H9 (cell line): ENCODE measurements around the gene BBOF1. TPM values are rescaled to one million over a fixed set of nuclear protein-coding genes. Genes with fewer than 3 reads are reported as not detected.

ENCODE experiments used
- DNase-seq: peaks from one replicate; pipeline ENCODE4 v3.0.0-alpha.2; 2017
- H2AFZ ChIP-seq: one replicate; pipeline ENCODE4 v1.6.1; 2013; ENCODE audit warnings: mild to moderate bottlenecking, low read length, control low read depth, moderate library complexity
- H2AK5ac ChIP-seq: 2 replicates; pipeline ENCODE4 v1.6.1; 2013; ENCODE audit warnings: low read length, control low read depth, mixed read lengths; ENCODE audit not compliant: insufficient read length
- H2BK120ac ChIP-seq: one replicate; pipeline ENCODE4 v1.6.1; 2013; ENCODE audit warnings: low read depth, mild to moderate bottlenecking, low read length, control low read depth, inconsistent platforms; ENCODE audit not compliant: poor library complexity, severe bottlenecking
- H2BK12ac ChIP-seq: 2 replicates; pipeline ENCODE4 v1.6.1; 2013; ENCODE audit warnings: low read length, control low read depth, mixed read lengths, low read depth; ENCODE audit not compliant: insufficient read length
- H2BK15ac ChIP-seq: 2 replicates; pipeline ENCODE4 v1.6.1; 2013; ENCODE audit warnings: low read depth, low read length, control low read depth
- H2BK20ac ChIP-seq: one replicate; pipeline ENCODE4 v1.6.1; 2013; ENCODE audit warnings: low read depth, mild to moderate bottlenecking, low read length, control low read depth, inconsistent platforms; ENCODE audit not compliant: poor library complexity, severe bottlenecking
- H2BK5ac ChIP-seq: 2 replicates; pipeline ENCODE4 v1.6.1; 2013; ENCODE audit warnings: low read length, control low read depth, mixed read lengths; ENCODE audit not compliant: insufficient read length
- H3K14ac ChIP-seq: 2 replicates; pipeline ENCODE4 v1.6.1; 2013; ENCODE audit warnings: low read length, control low read depth; ENCODE audit not compliant: insufficient read depth
- H3K18ac ChIP-seq: 2 replicates; pipeline ENCODE4 v1.6.1; 2013; ENCODE audit warnings: low read depth, mild to moderate bottlenecking, mixed read lengths, low read length, control low read depth; ENCODE audit not compliant: insufficient read length
- H3K23ac ChIP-seq: 2 replicates; pipeline ENCODE4 v1.6.1; 2013; ENCODE audit warnings: low read length, control low read depth, mixed read lengths, low read depth; ENCODE audit not compliant: insufficient read length
- H3K23me2 ChIP-seq: 2 replicates; pipeline ENCODE4 v1.6.1; 2013; ENCODE audit warnings: low read depth, mild to moderate bottlenecking, mixed read lengths, low read length, control low read depth; ENCODE audit not compliant: insufficient read length, poor library complexity, severe bottlenecking
- H3K27ac ChIP-seq: 2 replicates; pipeline ENCODE4 v1.5.1; 2013; ENCODE audit warnings: low read length, control low read depth, mixed read lengths, low read depth; ENCODE audit not compliant: insufficient read length
- H3K27me3 ChIP-seq: 2 replicates; pipeline ENCODE4 v1.6.1; 2013; ENCODE audit warnings: low read length, control low read depth, inconsistent platforms; ENCODE audit not compliant: insufficient read depth
- H3K4ac ChIP-seq: 2 replicates; pipeline ENCODE4 v1.6.1; 2013; ENCODE audit warnings: low read depth, mild to moderate bottlenecking, control low read depth, inconsistent platforms, low read length, moderate library complexity
- H3K4me1 ChIP-seq: 2 replicates; pipeline ENCODE4 v1.6.1; 2013; ENCODE audit warnings: low read length, control low read depth, inconsistent platforms; ENCODE audit not compliant: insufficient read depth
- H3K4me2 ChIP-seq: 2 replicates; pipeline ENCODE4 v1.6.1; 2013; ENCODE audit warnings: low read length, control low read depth, mixed read lengths; ENCODE audit not compliant: insufficient read length, insufficient read depth
- H3K56ac ChIP-seq: 2 replicates; pipeline ENCODE4 v1.6.1; 2013; ENCODE audit warnings: low read depth, mild to moderate bottlenecking, mixed read lengths, low read length, control low read depth; ENCODE audit not compliant: insufficient read length
- H3K79me1 ChIP-seq: 2 replicates; pipeline ENCODE4 v1.6.1; 2013; ENCODE audit warnings: low read depth, mild to moderate bottlenecking, moderate library complexity, low read length, control low read depth, inconsistent platforms; ENCODE audit not compliant: insufficient read depth, poor library complexity, severe bottlenecking
- H3K79me2 ChIP-seq: 2 replicates; pipeline ENCODE4 v1.6.1; 2013; ENCODE audit warnings: low read length, control low read depth, inconsistent platforms; ENCODE audit not compliant: insufficient read depth
- H3K9ac ChIP-seq: 2 replicates; pipeline ENCODE4 v1.6.1; 2013; ENCODE audit warnings: low read length, control low read depth, mixed read lengths; ENCODE audit not compliant: insufficient read length; ENCODE audit errors: extremely low read depth
- H3K9me3 ChIP-seq: one replicate; pipeline ENCODE4 v1.6.1; 2013; ENCODE audit warnings: low read depth, low read length, inconsistent platforms; ENCODE audit not compliant: control insufficient read depth
- H3T11ph ChIP-seq: one replicate; pipeline ENCODE4 v1.6.1; 2013; ENCODE audit warnings: mild to moderate bottlenecking, low read length, control low read depth, inconsistent platforms
- H4K20me1 ChIP-seq: one replicate; pipeline ENCODE4 v1.6.1; 2013; ENCODE audit not compliant: control insufficient read depth, insufficient read length, insufficient read depth
- H4K5ac ChIP-seq: 2 replicates; pipeline ENCODE4 v1.6.1; 2013; ENCODE audit warnings: low read depth, mild to moderate bottlenecking, mixed read lengths, low read length, control low read depth; ENCODE audit not compliant: insufficient read length
- H4K8ac ChIP-seq: replicated peaks from 2 replicates; pipeline ENCODE4 v1.6.1; 2013; ENCODE audit warnings: low read length, control low read depth, mixed read lengths, low read depth; ENCODE audit not compliant: insufficient read length
- H4K91ac ChIP-seq: 2 replicates; pipeline ENCODE4 v1.6.1; 2013; ENCODE audit warnings: low read depth, mild to moderate bottlenecking, moderate library complexity, mixed read lengths, low read length, control low read depth; ENCODE audit not compliant: insufficient read length
- H3K27ac Mint-ChIP-seq, 3 experiments: 2 replicates in 2 of 3; 3 replicates in 1 of 3; pipeline ENCODE4 v1.8.0; 2020 to 2021; ENCODE audit warnings: mixed read lengths in 3 of 3, mild to moderate bottlenecking in 1 of 3, moderate library complexity in 1 of 3
- H3K27me3 Mint-ChIP-seq: 2 replicates; pipeline ENCODE4 v1.8.0; 2021; ENCODE audit warnings: low read depth, mild to moderate bottlenecking, moderate library complexity, mixed read lengths
- H3K36me3 Mint-ChIP-seq, 3 experiments: 2 replicates in 2 of 3; 3 replicates in 1 of 3; pipeline ENCODE4 v1.8.0; 2020 to 2021; ENCODE audit warnings: low read depth in 3 of 3, mixed read lengths in 3 of 3; ENCODE audit not compliant: insufficient read depth in 1 of 3
- H3K4me1 Mint-ChIP-seq, 2 experiments: 2 replicates each; pipeline ENCODE4 v1.8.0; 2020; ENCODE audit warnings: mixed read lengths in 2 of 2
- H3K4me3 Mint-ChIP-seq, 2 experiments: 2 replicates in 1 of 2; 3 replicates in 1 of 2; pipeline ENCODE4 v1.8.0; 2020 to 2021; ENCODE audit warnings: mild to moderate bottlenecking in 2 of 2, mixed read lengths in 2 of 2, moderate library complexity in 1 of 2
- H3K9me3 Mint-ChIP-seq, 2 experiments: 2 replicates in 1 of 2; 3 replicates in 1 of 2; pipeline ENCODE4 v1.8.0; 2020; ENCODE audit warnings: mild to moderate bottlenecking in 2 of 2, mixed read lengths in 2 of 2, moderate library complexity in 1 of 2
- CTCF ChIP-seq: fragments of 200-600 bp; sonication (generic); conservative IDR thresholded peaks from 3 replicates; pipeline ENCODE4 v1.8.0; 2021; ENCODE audit warnings: antibody characterized with exemption, mild to moderate bottlenecking
- WGBS: extraction: QIAGEN DNeasy Blood & Tissue Kit; methylation state at CpG from one replicate; pipeline ENCODE4 v1.1.7; 2013; ENCODE audit warnings: missing lambda C conversion rate, low lambda C conversion rate, mixed read lengths; ENCODE audit not compliant: insufficient read length; ENCODE audit errors: extremely low coverage; 5-methylcytosine and 5-hydroxymethylcytosine counted together
- total RNA-seq: library from RNA; stranded (reverse); gene quantifications from 2 replicates; pipeline ENCODE4 v1.2.1, GENCODE V29; 2021

The BBOF1 gene
- total RNA-seq, 1 experiment from 2014 or later: 0.61 TPM

DNA sequence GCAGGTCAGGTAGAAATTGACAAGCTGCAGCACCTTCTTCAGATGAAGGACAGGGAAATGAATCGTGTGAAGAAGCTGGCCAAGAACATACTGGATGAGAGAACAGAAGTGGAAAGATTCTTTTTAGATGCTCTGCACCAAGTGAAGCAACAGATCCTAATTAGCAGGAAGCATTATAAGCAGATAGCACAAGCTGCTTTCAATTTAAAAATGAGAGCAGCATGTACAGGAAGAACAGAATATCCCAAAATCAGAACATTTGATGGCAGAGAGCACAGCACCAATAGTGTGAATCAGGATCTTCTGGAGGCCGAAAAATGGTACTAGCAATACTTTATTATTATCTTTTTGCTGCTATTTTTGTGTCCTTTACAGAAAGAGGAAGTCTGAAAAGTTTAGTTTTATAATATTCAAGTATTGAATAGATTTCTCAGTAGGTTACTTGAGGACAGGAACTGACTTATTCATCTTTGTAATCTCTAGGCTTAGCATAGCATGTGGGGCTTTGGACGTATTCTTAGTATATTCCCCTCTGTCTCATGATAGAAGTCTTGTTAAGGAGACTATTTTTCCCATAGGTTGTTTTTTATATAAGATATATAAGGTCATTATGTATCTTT lies 30.8 kb downstream of the BBOF1 start:
- H4K20me1 ChIP-seq: no peaks in the 10 kb centered on the region
- no peak overlapping the region for H2BK120ac ChIP-seq
- TF ChIP-seq CTCF: no peak
- no peaks in the 10 kb centered on the region for H3K23me2 ChIP-seq
- H3K56ac ChIP-seq: no peak overlapping the region
- no peak overlapping the region for H3K4me2 ChIP-seq
- no peak overlapping the region for H2BK5ac ChIP-seq
- no peak for DNase-seq
- no peaks in the 10 kb centered on the region for H3K4me1 ChIP-seq
- Mint-ChIP-seq H3K27ac (no peak overlapping the region; a peak in 1 of 7 replicates), H3K27me3 (no peaks in the 10 kb centered on the region; the same call in 1 of the 2 replicates), H3K4me1 (peaks cover 4 to 7% of the 10 kb centered on the region in 2 experiments; a peak in 2 of 4 replicates), H3K4me3 (no peak overlapping the region), H3K36me3 (no peaks in the 10 kb centered on the region), H3K9me3 (no peaks in the 10 kb centered on the region)
- no peak overlapping the region for H3K23ac ChIP-seq
- no peak overlapping the region for H2AFZ ChIP-seq
- H2BK20ac ChIP-seq: no peak overlapping the region
- WGBS: no CpG with 5 or more reads among the region's 3 CpGs
- H3K9ac ChIP-seq: no peak overlapping the region
- H3T11ph ChIP-seq: no peak overlapping the region
- no peaks in the 10 kb centered on the region for H3K79me1 ChIP-seq
- H3K9me3 ChIP-seq: no peaks in the 10 kb centered on the region
- no peak overlapping the region for H3K27ac ChIP-seq
- no peaks in the 10 kb centered on the region for H3K27me3 ChIP-seq
- no peak overlapping the region for H4K5ac ChIP-seq
- no peak overlapping the region for H4K8ac ChIP-seq
- no peak overlapping the region for H4K91ac ChIP-seq
- no peak overlapping the region for H3K14ac ChIP-seq
- no peak overlapping the region for H2AK5ac ChIP-seq
- no peak overlapping the region for H3K4ac ChIP-seq
- H3K79me2 ChIP-seq: no peaks in the 10 kb centered on the region
- H2BK12ac ChIP-seq: no peak overlapping the region
- H2BK15ac ChIP-seq: no peak overlapping the region
- H3K18ac ChIP-seq: no peak overlapping the region
